22Rv1 (cell line): ENCODE results near the gene ZNF526.

ENCODE experiments used
- H3K27ac ChIP-seq: fragments of 450-650 bp; 2 replicates; pipeline ENCODE4 v1.5.1; 2017
- ZFX ChIP-seq: fragments of 450-650 bp; IDR thresholded peaks from 2 replicates; pipeline ENCODE4 v1.6.1; 2017; ENCODE audit warnings: antibody characterized with exemption, borderline replicate concordance
- TF ChIP-seq, protein P1 (sequence below): fragments of 450-650 bp; IDR thresholded peaks from 2 replicates; pipeline ENCODE4 v1.5.1; 2017; ENCODE audit warnings: mild to moderate bottlenecking

ZNF526 gene

GRCh38 chr19:42225718-42226292 is 5.7 kb downstream of the ZNF526 start:
- H3K27ac ChIP-seq: no peak overlapping the region
- TF ChIP-seq ZFX: no peak
- TF ChIP-seq, protein P1, sequence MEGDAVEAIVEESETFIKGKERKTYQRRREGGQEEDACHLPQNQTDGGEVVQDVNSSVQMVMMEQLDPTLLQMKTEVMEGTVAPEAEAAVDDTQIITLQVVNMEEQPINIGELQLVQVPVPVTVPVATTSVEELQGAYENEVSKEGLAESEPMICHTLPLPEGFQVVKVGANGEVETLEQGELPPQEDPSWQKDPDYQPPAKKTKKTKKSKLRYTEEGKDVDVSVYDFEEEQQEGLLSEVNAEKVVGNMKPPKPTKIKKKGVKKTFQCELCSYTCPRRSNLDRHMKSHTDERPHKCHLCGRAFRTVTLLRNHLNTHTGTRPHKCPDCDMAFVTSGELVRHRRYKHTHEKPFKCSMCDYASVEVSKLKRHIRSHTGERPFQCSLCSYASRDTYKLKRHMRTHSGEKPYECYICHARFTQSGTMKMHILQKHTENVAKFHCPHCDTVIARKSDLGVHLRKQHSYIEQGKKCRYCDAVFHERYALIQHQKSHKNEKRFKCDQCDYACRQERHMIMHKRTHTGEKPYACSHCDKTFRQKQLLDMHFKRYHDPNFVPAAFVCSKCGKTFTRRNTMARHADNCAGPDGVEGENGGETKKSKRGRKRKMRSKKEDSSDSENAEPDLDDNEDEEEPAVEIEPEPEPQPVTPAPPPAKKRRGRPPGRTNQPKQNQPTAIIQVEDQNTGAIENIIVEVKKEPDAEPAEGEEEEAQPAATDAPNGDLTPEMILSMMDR: no peak

- H3K27ac ChIP-seq: no peak overlapping the region
- TF ChIP-seq ZFX: no peak
- TF ChIP-seq, protein P1: no peak
Measured at GRCh38 chr19:42226886-42227285, 6.8 kb downstream of the ZNF526 start.

GRCh38 chr19:42228641-42229040 is 8.5 kb downstream of the ZNF526 start:
- no peak overlapping the region for H3K27ac ChIP-seq
- no peak for TF ChIP-seq ZFX
- TF ChIP-seq, protein P1: no peak

GRCh38 chr19:42229301-42229854 is 9.3 kb downstream of the ZNF526 start:
- H3K27ac ChIP-seq: peak overlapping the region; percentile 15; the same call in 1 of the 2 replicates
- TF ChIP-seq, protein P1: no peak
- TF ChIP-seq ZFX: no peak

- TF ChIP-seq ZFX: no peak
- TF ChIP-seq, protein P1: no peak
- H3K27ac ChIP-seq: peak overlapping the region; percentile 15; the same call in 1 of the 2 replicates
Measured at GRCh38 chr19:42229855-42230351, 9.8 kb downstream of the ZNF526 start.

- H3K27ac ChIP-seq: peak overlapping the region; percentile 2; the same call in 1 of the 2 replicates
- no peak for TF ChIP-seq ZFX
- TF ChIP-seq, protein P1: no peak
Measured at GRCh38 chr19:42230571-42230970, 10.5 kb downstream of the ZNF526 start.

DNA sequence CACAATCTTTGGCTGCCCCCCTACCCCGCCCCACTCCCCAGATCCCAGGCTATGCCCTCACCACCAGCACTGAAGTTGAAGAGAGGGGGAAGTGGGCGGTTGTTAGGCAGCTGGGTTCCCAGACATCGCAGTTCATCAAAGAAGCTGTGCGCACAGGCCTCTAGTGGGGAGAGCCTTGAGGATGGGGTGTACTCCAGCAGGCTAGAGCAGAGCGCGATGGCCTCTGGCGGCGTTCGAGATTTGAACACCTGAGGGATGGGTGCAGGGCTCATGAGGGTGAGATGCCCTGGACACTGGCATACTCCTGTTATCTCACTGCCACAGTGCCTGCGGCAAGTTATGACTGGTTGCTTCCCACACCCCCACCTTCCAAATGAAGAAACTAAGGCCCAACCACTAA is 12.3 kb downstream of the ZNF526 start:
- H3K27ac ChIP-seq: no peak overlapping the region
- TF ChIP-seq ZFX: no peak
- TF ChIP-seq, protein P1: no peak
